HK-2 (cell line): ENCODE data around the gene TPK1.
"Not testable (repeated sequence)": the region's sequence is repeated elsewhere in the genome, so short reads cannot be mapped to it uniquely, and the experiment has no call there.

Experiments
- DNase-seq: peaks from one replicate; pipeline ENCODE4 v3.0.0-alpha.2; 2018; ENCODE audit not compliant: unreplicated experiment

TPK1 gene

GRCh38 chr7:144629598-144629997, 206.3 kb downstream of the TPK1 start:
- no peak for DNase-seq

GRCh38 chr7:144629011-144629410, 206.8 kb downstream of the TPK1 start:
- DNase-seq: no peak

GRCh38 chr7:144628176-144628575, 207.7 kb downstream of the TPK1 start:
- DNase-seq: no peak

GRCh38 chr7:144622745-144623144, 213.1 kb downstream of the TPK1 start:
- no peak for DNase-seq

GRCh38 chr7:144606261-144606660, 229.6 kb downstream of the TPK1 start:
- no peak for DNase-seq

GRCh38 chr7:144596953-144597352, 238.9 kb downstream of the TPK1 start:
- DNase-seq: no peak

- no peak for DNase-seq
Observed at GRCh38 chr7:144594580-144594979, 241.3 kb downstream of the TPK1 start.

GRCh38 chr7:144588559-144589051, 247.2 kb downstream of the TPK1 start:
- DNase-seq: no peak

- DNase-seq: no peak
Observed at GRCh38 chr7:144587701-144588100, 248.2 kb downstream of the TPK1 start.

- no peak for DNase-seq
Observed at GRCh38 chr7:144584726-144585125, 251.1 kb downstream of the TPK1 start.

GRCh38 chr7:144579687-144580086, 256.2 kb downstream of the TPK1 start:
- no peak for DNase-seq

GRCh38 chr7:144575456-144575855, 260.4 kb downstream of the TPK1 start:
- DNase-seq: no peak

- DNase-seq: not testable (repeated sequence)
Observed at GRCh38 chr7:144574753-144575152, 261.1 kb downstream of the TPK1 start.

- DNase-seq: no peak
Observed at GRCh38 chr7:144568233-144568632, 267.6 kb downstream of the TPK1 start.

- no peak for DNase-seq
Observed at GRCh38 chr7:144565586-144565985, 270.3 kb downstream of the TPK1 start.

GRCh38 chr7:144549861-144550260, 286.0 kb downstream of the TPK1 start:
- no peak for DNase-seq

- DNase-seq: no peak
Observed at GRCh38 chr7:144548556-144548955, 287.3 kb downstream of the TPK1 start.

GRCh38 chr7:144547888-144548287, 288.0 kb downstream of the TPK1 start:
- no peak for DNase-seq

- DNase-seq: no peak
Observed at GRCh38 chr7:144546782-144547181, 289.1 kb downstream of the TPK1 start.

GRCh38 chr7:144545330-144545729, 290.5 kb downstream of the TPK1 start:
- no peak for DNase-seq

GRCh38 chr7:144534655-144535395, 301.0 kb downstream of the TPK1 start:
- DNase-seq: no peak

- no peak for DNase-seq
Observed at GRCh38 chr7:144534196-144534595, 301.7 kb downstream of the TPK1 start.

- DNase-seq: no peak
Observed at GRCh38 chr7:144531181-144531580, 304.7 kb downstream of the TPK1 start.
